GM18951 (cell line): ENCODE measurements around the gene GPC6.

Source experiments
- POLR2A ChIP-seq: IDR thresholded peaks from 4 replicates; pipeline ENCODE4 v1.6.1; 2011; ENCODE audit warnings: mild to moderate bottlenecking; ENCODE audit not compliant: insufficient read length, insufficient read depth; ENCODE audit errors: extremely low read depth
- in situ Hi-C: fragments of 300-500 bp; cut with MboI; formaldehyde crosslinking; loops from one replicate; pipeline ENCODE4 v1.12.0; 2022; ENCODE audit warnings: low sequenced_read_pairs, mixed read lengths, inconsistent platforms; ENCODE audit not compliant: unreplicated experiment

GPC6 gene

GRCh38 chr13:93522501-93522900, 295.9 kb downstream of the GPC6 start:
- TF ChIP-seq POLR2A, result no peak
- in situ Hi-C loops, result no loop called here

GRCh38 chr13:93525087-93525486, 298.5 kb downstream of the GPC6 start:
- in situ Hi-C loops, result no loop called here

DNA sequence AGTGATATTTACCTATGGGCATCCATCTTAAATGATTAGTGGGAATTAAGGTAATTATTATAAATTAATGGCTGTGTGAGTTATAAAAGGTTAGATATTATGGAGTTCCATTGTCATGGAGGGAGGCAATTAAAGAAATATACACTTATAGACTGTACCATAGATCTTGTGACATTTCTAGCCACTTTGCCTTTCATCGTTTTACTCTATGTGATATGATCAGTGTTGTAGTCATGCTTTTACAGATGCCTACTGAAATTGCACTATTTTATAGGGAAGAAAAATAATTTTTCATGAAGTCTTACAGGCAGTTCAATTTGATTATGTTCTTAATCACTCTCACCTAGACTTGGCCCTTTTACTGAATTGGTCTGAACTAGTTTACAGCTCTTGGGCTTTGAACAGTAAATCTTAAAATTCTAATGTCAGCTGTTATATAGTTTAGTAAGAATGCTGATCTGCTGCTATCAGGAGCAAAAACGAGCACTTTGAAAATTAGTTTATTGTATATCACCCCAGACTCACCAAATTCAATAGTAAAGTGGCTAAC, 301.2 kb downstream of the GPC6 start:
- in situ Hi-C loops, result no loop called here
- TF ChIP-seq POLR2A, result no peak

More at GRCh38 chr13:93525087-93525486, 298.5 kb downstream of the GPC6 start:
- TF ChIP-seq POLR2A, result no peak

GRCh38 chr13:93529961-93530360, 303.4 kb downstream of the GPC6 start:
- no peak for TF ChIP-seq POLR2A
- in situ Hi-C loops, result no loop called here

- TF ChIP-seq POLR2A, result no peak
- in situ Hi-C loops, result no loop called here
Measured at GRCh38 chr13:93534181-93534700, 307.6 kb downstream of the GPC6 start.

DNA sequence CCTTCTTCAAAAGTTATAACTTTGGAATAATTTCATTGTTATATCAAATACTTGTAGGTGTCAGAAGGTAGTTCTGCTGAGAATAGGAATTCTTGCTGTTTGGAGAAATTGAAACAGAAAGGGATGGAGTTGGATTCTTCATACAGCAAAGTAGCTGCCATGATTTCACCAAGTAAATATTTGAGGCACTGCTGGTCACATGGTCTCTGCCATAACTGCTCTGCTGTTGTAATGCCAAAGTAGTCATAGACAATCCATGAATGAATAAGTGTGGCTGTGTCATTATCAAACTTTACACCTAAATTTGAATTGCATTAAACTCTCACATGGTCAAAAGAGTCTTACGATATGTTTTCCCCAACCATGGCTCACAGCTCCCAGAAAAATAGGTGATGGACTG, 308.6 kb downstream of the GPC6 start:
- in situ Hi-C loops, result no loop called here
- no peak for TF ChIP-seq POLR2A

GRCh38 chr13:93539914-93540313, 313.3 kb downstream of the GPC6 start:
- no peak for TF ChIP-seq POLR2A
- in situ Hi-C loops, result no loop called here

GRCh38 chr13:93547886-93548285, 321.3 kb downstream of the GPC6 start:
- in situ Hi-C loops, result no loop called here
- no peak for TF ChIP-seq POLR2A

DNA sequence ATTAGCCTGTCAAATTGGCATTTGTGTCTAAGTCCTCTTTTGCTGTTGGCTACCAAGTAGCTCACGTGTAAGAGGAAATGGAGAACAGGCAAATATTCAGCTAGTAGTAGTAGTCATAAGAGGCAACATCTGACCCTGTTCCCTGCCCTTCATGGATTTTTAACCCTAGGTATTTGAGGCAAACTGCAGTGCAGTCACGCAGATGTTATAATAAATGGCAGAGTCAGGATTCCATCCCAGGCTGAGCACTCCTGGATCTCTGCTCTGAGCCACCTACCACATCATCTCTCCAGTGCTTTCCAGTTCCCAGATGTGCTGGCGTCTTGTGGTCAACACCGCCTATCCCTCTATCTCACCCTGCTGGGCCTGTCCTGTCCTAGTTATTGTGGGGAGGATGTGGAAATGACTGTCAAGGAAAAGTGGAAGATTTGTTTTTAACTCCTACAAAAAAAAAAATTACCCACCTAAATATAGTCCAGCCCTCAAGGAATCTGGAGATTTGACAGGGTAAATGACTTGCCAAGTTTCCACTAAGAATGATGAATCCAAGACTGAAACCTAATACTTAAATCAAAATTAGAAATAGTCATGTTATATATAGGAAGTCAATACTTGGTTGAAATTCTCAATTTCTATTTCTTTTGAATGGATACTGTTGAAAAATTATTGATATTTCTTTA, 322.9 kb downstream of the GPC6 start:
- no peak for TF ChIP-seq POLR2A
- in situ Hi-C loops, result no loop called here

DNA sequence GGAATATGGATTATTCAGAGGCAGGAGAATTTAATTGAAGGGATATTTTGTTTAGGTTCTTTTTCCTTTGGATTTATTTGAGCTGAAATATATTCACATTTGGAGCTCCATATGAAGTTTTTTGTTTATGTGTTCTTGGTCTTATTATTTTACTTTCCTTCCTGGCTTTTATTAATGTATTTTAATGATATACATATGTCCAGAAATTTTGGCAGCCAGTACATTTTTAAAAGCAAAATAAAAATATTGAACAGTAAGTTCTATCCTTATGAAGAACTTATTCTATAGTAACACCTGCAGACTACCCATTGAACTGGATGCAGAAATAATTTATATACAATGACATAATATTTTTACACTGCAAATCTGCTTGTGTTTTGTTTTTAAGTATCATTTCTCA, 323.6 kb downstream of the GPC6 start:
- TF ChIP-seq POLR2A, result no peak
- in situ Hi-C loops, result no loop called here

- in situ Hi-C loops, result no loop called here
- no peak for TF ChIP-seq POLR2A
Measured at GRCh38 chr13:93552596-93552995, 326.0 kb downstream of the GPC6 start.

DNA sequence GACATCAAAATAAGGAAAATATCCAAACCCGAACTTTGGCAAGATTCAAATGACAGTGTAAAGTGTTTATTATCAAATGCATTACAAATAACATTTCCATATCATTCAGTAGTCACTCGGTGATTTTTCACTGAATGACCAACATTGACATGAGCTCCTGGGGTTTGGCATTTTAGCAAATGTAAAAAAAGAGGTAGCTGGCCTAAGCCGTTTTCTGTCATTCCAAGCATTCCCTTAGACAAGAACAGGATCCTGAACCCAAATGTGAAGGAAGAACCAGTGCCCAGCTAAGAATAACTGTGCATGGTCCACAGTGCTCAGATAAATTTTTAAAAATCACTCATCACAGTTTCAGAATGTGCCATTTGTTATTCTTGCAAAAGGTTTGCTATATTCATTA, 327.9 kb downstream of the GPC6 start:
- in situ Hi-C loops, result no loop called here
- TF ChIP-seq POLR2A, result no peak

DNA sequence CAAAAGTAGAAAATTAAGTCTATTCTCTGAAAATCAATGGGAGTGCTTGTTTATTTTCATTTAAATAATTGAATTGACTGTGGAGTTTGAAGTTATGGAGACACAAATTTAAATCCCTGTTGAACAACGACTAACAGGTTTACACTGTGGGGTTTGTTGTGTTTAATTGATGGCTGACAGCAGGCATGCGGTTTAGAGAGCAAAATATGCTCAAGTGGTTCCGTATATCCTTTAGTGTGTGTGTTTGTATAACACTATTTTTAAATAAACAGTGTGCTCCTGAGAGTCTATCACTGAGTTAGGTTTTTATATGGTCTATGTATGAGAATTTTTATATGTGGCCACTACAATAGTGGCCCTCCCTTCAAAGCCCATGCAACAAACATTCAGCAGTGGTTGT, 332.0 kb downstream of the GPC6 start:
- no peak for TF ChIP-seq POLR2A
- in situ Hi-C loops, result no loop called here

DNA sequence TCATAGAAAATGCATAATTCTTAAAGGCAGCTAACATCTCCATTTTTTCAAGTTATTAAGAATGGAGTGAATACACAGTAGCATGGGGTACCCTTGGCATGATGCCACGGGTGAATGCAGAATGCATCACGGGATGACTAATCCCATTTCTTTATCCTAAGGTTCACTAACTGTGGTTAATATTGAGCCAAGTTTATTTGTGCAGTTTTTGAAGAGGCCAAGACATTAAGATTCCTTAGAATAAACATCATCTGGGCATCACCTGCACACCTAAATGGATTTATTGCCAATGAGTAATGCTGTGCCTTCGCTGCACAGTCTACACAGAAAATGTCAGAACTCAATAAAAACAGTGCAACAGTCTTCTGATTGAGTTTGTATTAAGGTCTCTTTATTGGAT, 333.1 kb downstream of the GPC6 start:
- in situ Hi-C loops, result no loop called here
- TF ChIP-seq POLR2A, result no peak
